GM19099 (cell line): Measurements from ENCODE around the gene PIK3R6.

Experiments
- POLR2A ChIP-seq: IDR thresholded peaks from 3 replicates; pipeline ENCODE4 v1.6.1; 2011; ENCODE audit warnings: low read depth; ENCODE audit not compliant: insufficient read length; ENCODE audit errors: extremely low read depth

PIK3R6 gene

GRCh38 chr17:8870406-8871040 lies 3.0 kb upstream of the PIK3R6 start:
- TF ChIP-seq POLR2A = no peak

GRCh38 chr17:8869114-8869815 lies 1.8 kb upstream of the PIK3R6 start:
- TF ChIP-seq POLR2A = no peak

- peak; percentile 41 for TF ChIP-seq POLR2A
Observed at GRCh38 chr17:8868529-8868951, 1.1 kb upstream of the PIK3R6 start.

GRCh38 chr17:8868092-8868491 lies 618 bp upstream of the PIK3R6 start:
- TF ChIP-seq POLR2A = no peak

- TF ChIP-seq POLR2A = no peak
Observed at GRCh38 chr17:8865811-8866210, 1.7 kb downstream of the PIK3R6 start.

GRCh38 chr17:8865385-8865784 lies 2.1 kb downstream of the PIK3R6 start:
- peak; percentile 8 for TF ChIP-seq POLR2A

- TF ChIP-seq POLR2A = no peak
Observed at GRCh38 chr17:8862213-8863056, 5.0 kb downstream of the PIK3R6 start.

GRCh38 chr17:8861495-8862181 lies 5.8 kb downstream of the PIK3R6 start:
- TF ChIP-seq POLR2A = no peak

GRCh38 chr17:8859804-8860430 lies 7.6 kb downstream of the PIK3R6 start:
- no peak for TF ChIP-seq POLR2A

GRCh38 chr17:8859027-8859803 lies 8.3 kb downstream of the PIK3R6 start:
- peak; percentile 22 for TF ChIP-seq POLR2A

GRCh38 chr17:8857919-8858318 lies 9.6 kb downstream of the PIK3R6 start:
- TF ChIP-seq POLR2A = peak; percentile 39

GRCh38 chr17:8856869-8857575 lies 10.5 kb downstream of the PIK3R6 start:
- no peak for TF ChIP-seq POLR2A

- TF ChIP-seq POLR2A = no peak
Observed at GRCh38 chr17:8855477-8856204, 11.8 kb downstream of the PIK3R6 start.
